Fibroblast of lung (primary cell): Measurements from ENCODE around the gene MAPT.

Experiments
- EZH2 ChIP-seq: IDR thresholded peaks from 2 replicates; pipeline ENCODE4 v1.5.1; 2012; ENCODE audit warnings: low read length, control low read depth, mild to moderate bottlenecking; ENCODE audit errors: missing control alignments
- TF ChIP-seq, protein P1 (sequence below), 2 donors: IDR thresholded peaks in 1 of 2; conservative IDR thresholded peaks in 1 of 2; 1 replicate in 1 of 2; 2 replicates in 1 of 2; pipeline ENCODE4 v1.5.1; 2011 to 2012; ENCODE audit warnings: low read length in 2 of 2, control low read depth in 1 of 2, inconsistent platforms in 1 of 2, low read depth in 1 of 2, mild to moderate bottlenecking in 1 of 2

DNA sequence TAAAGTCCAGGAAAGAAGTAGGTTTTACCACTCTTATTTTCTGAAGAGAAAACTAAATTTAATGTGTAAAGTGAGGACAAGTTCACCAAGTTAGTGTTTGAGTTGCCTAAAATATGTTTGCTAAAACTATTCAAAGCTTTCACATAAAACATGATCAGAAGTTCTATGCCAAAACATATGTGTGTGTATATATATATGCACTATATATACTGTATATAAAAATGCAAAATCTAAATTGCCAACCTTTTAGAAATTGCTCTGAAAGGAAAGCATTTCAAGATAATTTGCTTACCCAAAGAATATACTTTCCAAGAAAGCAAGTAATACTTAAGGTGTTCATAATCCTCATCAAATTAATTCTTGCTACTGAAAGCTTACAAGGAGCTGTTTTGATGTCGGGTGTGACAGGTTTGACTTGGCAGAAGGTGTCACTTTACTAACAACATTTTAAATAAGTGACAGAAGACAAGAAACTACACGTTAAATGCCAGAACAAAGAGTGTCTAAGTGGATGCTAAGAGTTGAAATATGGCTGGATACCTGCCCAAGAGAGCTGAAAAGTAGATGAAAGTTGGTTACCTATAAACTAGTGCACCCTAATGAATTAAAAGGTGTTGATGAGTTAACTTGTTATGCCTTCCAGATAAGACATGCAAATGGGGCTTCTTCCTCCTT is 72.4 kb downstream of the MAPT start:
- TF ChIP-seq, protein P1, sequence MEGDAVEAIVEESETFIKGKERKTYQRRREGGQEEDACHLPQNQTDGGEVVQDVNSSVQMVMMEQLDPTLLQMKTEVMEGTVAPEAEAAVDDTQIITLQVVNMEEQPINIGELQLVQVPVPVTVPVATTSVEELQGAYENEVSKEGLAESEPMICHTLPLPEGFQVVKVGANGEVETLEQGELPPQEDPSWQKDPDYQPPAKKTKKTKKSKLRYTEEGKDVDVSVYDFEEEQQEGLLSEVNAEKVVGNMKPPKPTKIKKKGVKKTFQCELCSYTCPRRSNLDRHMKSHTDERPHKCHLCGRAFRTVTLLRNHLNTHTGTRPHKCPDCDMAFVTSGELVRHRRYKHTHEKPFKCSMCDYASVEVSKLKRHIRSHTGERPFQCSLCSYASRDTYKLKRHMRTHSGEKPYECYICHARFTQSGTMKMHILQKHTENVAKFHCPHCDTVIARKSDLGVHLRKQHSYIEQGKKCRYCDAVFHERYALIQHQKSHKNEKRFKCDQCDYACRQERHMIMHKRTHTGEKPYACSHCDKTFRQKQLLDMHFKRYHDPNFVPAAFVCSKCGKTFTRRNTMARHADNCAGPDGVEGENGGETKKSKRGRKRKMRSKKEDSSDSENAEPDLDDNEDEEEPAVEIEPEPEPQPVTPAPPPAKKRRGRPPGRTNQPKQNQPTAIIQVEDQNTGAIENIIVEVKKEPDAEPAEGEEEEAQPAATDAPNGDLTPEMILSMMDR (conservative IDR thresholded peaks at IDR 0.05 in 1 of 2, IDR thresholded peaks at IDR 0.05 in 1 of 2; ENCODE audit: low read depth in 1 of 2, low read length in 2 of 2) = no peak
- TF ChIP-seq EZH2 = no peak
